Upper lobe of left lung (tissue), 6 donors: ENCODE results near the gene ZC2HC1B. TPM values are rescaled to one million over a fixed set of nuclear protein-coding genes. Genes with fewer than 3 reads are reported as not detected.
A peak's percentile ranks its signal among the peaks of the same experiment; 100 is the strongest.

Source experiments
- ATAC-seq, 2 donors: fragments of 200-7000 bp; cut with Tn5 transposase; one replicate each; pipeline ENCODE4 v1.9.1; 2022; ENCODE audit warnings: mild to moderate bottlenecking in 2 of 2, moderate library complexity in 2 of 2; ENCODE audit not compliant: low FRiP score in 2 of 2
- DNase-seq, 2 donors: peaks; one replicate each; pipeline ENCODE4 v3.0.0-alpha.2; 2019 to 2020
- H3K27ac ChIP-seq, 4 donors: fragments of 200-600 bp; sonication (generic); one replicate each; pipeline ENCODE4 v1.5.1; 2016 to 2019
- H3K27me3 ChIP-seq, 4 donors: fragments of 200-600 bp; sonication (generic); one replicate each; pipeline ENCODE4 v1.5.1; 2017 to 2019
- H3K36me3 ChIP-seq, 4 donors: fragments of 200-600 bp; sonication (generic); one replicate each; pipeline ENCODE4 v1.5.1; 2016 to 2019
- H3K4me1 ChIP-seq, 4 donors: fragments of 200-600 bp; sonication (generic); one replicate each; pipeline ENCODE4 v1.5.1; 2018 to 2019
- H3K4me3 ChIP-seq, 4 donors: fragments of 200-600 bp; sonication (generic); one replicate each; pipeline ENCODE4 v1.5.1; 2017 to 2019; ENCODE audit warnings: mild to moderate bottlenecking in 2 of 4, moderate library complexity in 1 of 4
- H3K9me3 ChIP-seq, 4 donors: fragments of 200-600 bp; sonication (generic); one replicate each; pipeline ENCODE4 v1.5.1; 2018 to 2019
- CTCF ChIP-seq, 6 experiments: fragments of 450-650 bp in 4 of 6; fragments of 200-600 bp in 2 of 6; sonication (generic) in 2 of 6; IDR thresholded peaks; one replicate each; pipeline ENCODE4 v1.5.1; 2016 to 2019; ENCODE audit warnings: antibody characterized with exemption in 6 of 6
- EP300 ChIP-seq, 4 donors: sonication (generic); formaldehyde crosslinking; IDR thresholded peaks; one replicate each; pipeline ENCODE4 v1.5.1; 2017; ENCODE audit warnings: antibody characterized with exemption in 4 of 4, control low read depth in 2 of 4
- POLR2A ChIP-seq, 4 donors: fragments of 450-650 bp; IDR thresholded peaks; one replicate each; pipeline ENCODE4 v1.5.1; 2016 to 2017; ENCODE audit warnings: antibody characterized with exemption in 4 of 4, mild to moderate bottlenecking in 2 of 4
- POLR2AphosphoS5 ChIP-seq, 2 donors: sonication (generic); formaldehyde crosslinking; IDR thresholded peaks; one replicate each; pipeline ENCODE4 v1.5.1; 2017; ENCODE audit warnings: antibody characterized with exemption in 2 of 2
- WGBS, 2 donors: methylation state at CpG; one replicate each; pipeline ENCODE4 v1.1.5; 2017 to 2018; 5-methylcytosine and 5-hydroxymethylcytosine counted together
- total RNA-seq, 6 donors: library from RNA; depleted of rRNA in 4 of 6; stranded (reverse); fragments of >200 nt in 4 of 6; gene quantifications; one replicate each; pipeline versions ENCODE4 v1.1.0 to v1.2.1, GENCODE V29; 2016 to 2021
- donor health status: DM: no; HTN: no; CAD: no; lungs with moderate emphysema.
- donor health status: DM: no; HTN: yes; CAD: no; lungs with severe emphysema.

The ZC2HC1B gene
- total RNA-seq, 6 donors from 2014 or later = not detected

GRCh38 chr6:143936778-143937667 is 72.7 kb downstream of the ZC2HC1B start:
- 75 to 79% methylated on average over 5 of the region's 5 CpGs for WGBS, 2 donors
- Histone ChIP-seq H3K4me1 (no peaks in the 10 kb centered on the region), H3K27me3 (no peaks in the 10 kb centered on the region), H3K27ac (no peak overlapping the region), H3K4me3 (no peak overlapping the region), H3K9me3 (peaks cover 0 to 5% (median 0%) of the 10 kb centered on the region in 4 donors), H3K36me3 (no peaks in the 10 kb centered on the region)
- DNase-seq (no peak), ATAC-seq (no peak)
- TF ChIP-seq POLR2A (IDR thresholded peaks at IDR 0.05) (no peak), EP300 (IDR thresholded peaks at IDR 0.05) (no peak), CTCF (IDR thresholded peaks at IDR 0.05) (no peak), POLR2AphosphoS5 (IDR thresholded peaks at IDR 0.05) (no peak)

GRCh38 chr6:143937668-143937970 is 73.3 kb downstream of the ZC2HC1B start:
- Histone ChIP-seq H3K36me3 (no peaks in the 10 kb centered on the region), H3K4me1 (no peaks in the 10 kb centered on the region), H3K4me3 (no peak overlapping the region), H3K27me3 (no peaks in the 10 kb centered on the region), H3K9me3 (no peaks in the 10 kb centered on the region), H3K27ac (no peak overlapping the region)
- DNase-seq = no peak
- no peak for ATAC-seq
- 86 to 88% methylated on average over 1 of the region's 1 CpG for WGBS, 2 donors
- no peak for TF ChIP-seq CTCF (IDR thresholded peaks at IDR 0.05)
- no peak for TF ChIP-seq POLR2A (IDR thresholded peaks at IDR 0.05)
- no peak for TF ChIP-seq POLR2AphosphoS5 (IDR thresholded peaks at IDR 0.05)
- TF ChIP-seq EP300 (IDR thresholded peaks at IDR 0.05) = no peak

GRCh38 chr6:143939364-143939763 is 75.1 kb downstream of the ZC2HC1B start:
- Histone ChIP-seq H3K27me3 (no peaks in the 10 kb centered on the region), H3K4me3 (no peak overlapping the region), H3K4me1 (no peaks in the 10 kb centered on the region), H3K9me3 (no peaks in the 10 kb centered on the region), H3K36me3 (no peaks in the 10 kb centered on the region), H3K27ac (no peak overlapping the region)
- DNase-seq (no peak), ATAC-seq (no peak)
- no peak for TF ChIP-seq EP300 (IDR thresholded peaks at IDR 0.05)
- no peak for TF ChIP-seq CTCF (IDR thresholded peaks at IDR 0.05)
- TF ChIP-seq POLR2A (IDR thresholded peaks at IDR 0.05) = no peak
- no peak for TF ChIP-seq POLR2AphosphoS5 (IDR thresholded peaks at IDR 0.05)
- 40 to 51% methylated on average over 4 of the region's 4 CpGs for WGBS, 2 donors

GRCh38 chr6:143940011-143940597 is 75.8 kb downstream of the ZC2HC1B start:
- Histone ChIP-seq H3K27me3 (no peaks in the 10 kb centered on the region), H3K9me3 (no peaks in the 10 kb centered on the region), H3K27ac (no peak overlapping the region), H3K4me3 (no peak overlapping the region), H3K4me1 (no peaks in the 10 kb centered on the region), H3K36me3 (no peaks in the 10 kb centered on the region)
- peak; percentile 73 to 76 for ATAC-seq
- TF ChIP-seq CTCF (IDR thresholded peaks at IDR 0.05) = peak in 5 of 6 experiments; percentile 49 to 71 (median 60)
- no peak for TF ChIP-seq POLR2AphosphoS5 (IDR thresholded peaks at IDR 0.05)
- 46 to 61% methylated on average over 4 of the region's 4 CpGs for WGBS, 2 donors
- peak in 1 of 2 donors; percentile 57 for DNase-seq
